ENCODE measurements around the gene DCAF12.

GRCh38 chr9:34123682-34124081, 2.8 kb downstream of the DCAF12 start:
- TF ChIP-seq POLR2A (IDR thresholded peaks at IDR 0.05; ENCODE audit: insufficient read depth in 1 of 2, low read depth in 2 of 2, low read length in 2 of 2) = no peak
- no peak for TF ChIP-seq CTCF (CRISPR knock-in tag; IDR thresholded peaks at IDR 0.05)
